GM23338 (cell line): Measurements from ENCODE around the gene SORT1. TPM values are rescaled to one million over a fixed set of nuclear protein-coding genes. Genes with fewer than 3 reads are reported as not detected.

Source experiments
- ATAC-seq: fragments of 200-7000 bp; cut with Tn5 transposase; 3 replicates; pipeline ENCODE4 v1.9.1; 2020
- DNase-seq: peaks from one replicate; pipeline ENCODE4 v3.0.0-alpha.2; 2015; ENCODE audit warnings: low spot score
- H2AFZ ChIP-seq: fragments of 200-600 bp; sonication (generic); 2 replicates; pipeline ENCODE4 v1.8.0; 2016; ENCODE audit warnings: antibody characterized with exemption, mild to moderate bottlenecking, moderate library complexity
- H3F3A ChIP-seq: fragments of 200-600 bp; sonication (generic); replicated peaks from 2 replicates; pipeline ENCODE4 v1.8.0; 2017; ENCODE audit warnings: antibody characterized with exemption, mixed run types, low read depth
- H3K27ac ChIP-seq: fragments of 200-600 bp; sonication (generic); 2 replicates; pipeline ENCODE4 v1.6.1; 2016; ENCODE audit warnings: low read depth
- H3K27me3 ChIP-seq: fragments of 200-600 bp; sonication (generic); 2 replicates; pipeline ENCODE4 v1.8.0; 2016; ENCODE audit warnings: mild to moderate bottlenecking, mixed run types, moderate library complexity; ENCODE audit not compliant: insufficient read depth
- H3K36me3 ChIP-seq: fragments of 200-600 bp; sonication (generic); 2 replicates; pipeline ENCODE4 v1.8.0; 2016; ENCODE audit warnings: mild to moderate bottlenecking; ENCODE audit not compliant: insufficient read depth
- H3K4me1 ChIP-seq: fragments of 200-600 bp; sonication (generic); 2 replicates; pipeline ENCODE4 v1.8.0; 2016; ENCODE audit warnings: mild to moderate bottlenecking, moderate library complexity; ENCODE audit not compliant: insufficient read depth
- H3K4me2 ChIP-seq: fragments of 200-600 bp; sonication (generic); 2 replicates; pipeline ENCODE4 v1.7.1; 2017; ENCODE audit warnings: mixed run types
- H3K4me3 ChIP-seq: fragments of 200-600 bp; sonication (generic); 2 replicates; pipeline ENCODE4 v1.6.1; 2016; ENCODE audit warnings: mixed run types
- H3K79me2 ChIP-seq: fragments of 200-600 bp; sonication (generic); replicated peaks from 2 replicates; pipeline ENCODE4 v1.8.0; 2017; ENCODE audit warnings: mild to moderate bottlenecking; ENCODE audit not compliant: insufficient read depth
- H3K9me2 ChIP-seq: fragments of 200-600 bp; sonication (generic); 2 replicates; pipeline ENCODE4 v1.8.0; 2017; ENCODE audit not compliant: insufficient read depth
- H4K20me1 ChIP-seq: fragments of 200-600 bp; sonication (generic); replicated peaks from 2 replicates; pipeline ENCODE4 v1.8.0; 2017; ENCODE audit warnings: mild to moderate bottlenecking; ENCODE audit not compliant: insufficient read depth
- H3K27ac Mint-ChIP-seq: 2 replicates; pipeline ENCODE4 v1.8.0; 2020; ENCODE audit warnings: inconsistent platforms, mild to moderate bottlenecking, moderate library complexity, mixed read lengths
- H3K27me3 Mint-ChIP-seq: 3 replicates; pipeline ENCODE4 v1.8.0; 2022; ENCODE audit warnings: low read depth, mild to moderate bottlenecking, moderate library complexity, mixed read lengths, inconsistent platforms; ENCODE audit not compliant: insufficient read depth, poor library complexity
- H3K36me3 Mint-ChIP-seq: 3 replicates; pipeline ENCODE4 v1.8.0; 2021; ENCODE audit warnings: low read depth, mild to moderate bottlenecking, inconsistent platforms, moderate library complexity, mixed read lengths
- H3K4me1 Mint-ChIP-seq: 3 replicates; pipeline ENCODE4 v1.8.0; 2020; ENCODE audit warnings: mild to moderate bottlenecking, inconsistent platforms, mixed read lengths
- H3K4me3 Mint-ChIP-seq: 3 replicates; pipeline ENCODE4 v1.8.0; 2021; ENCODE audit warnings: moderate library complexity, mild to moderate bottlenecking, inconsistent platforms, mixed read lengths
- H3K9me3 Mint-ChIP-seq: 3 replicates; pipeline ENCODE4 v1.8.0; 2020; ENCODE audit warnings: moderate library complexity, mild to moderate bottlenecking, inconsistent platforms, mixed read lengths
- CREB1 ChIP-seq: fragments of 250-450 bp; sonication (Bioruptor Pico); IDR thresholded peaks from 2 replicates; pipeline ENCODE4 v1.5.0; 2020; ENCODE audit warnings: low read depth, mild to moderate bottlenecking, moderate library complexity
- CTCF ChIP-seq, 2 experiments: fragments of 200-600 bp in 1 of 2; sonication (generic) in 1 of 2; conservative IDR thresholded peaks; 2 replicates each; pipeline versions ENCODE4 v1.5.1 to v1.6.1; 2016 to 2017; ENCODE audit warnings: antibody characterized with exemption in 2 of 2, low read depth in 2 of 2, mild to moderate bottlenecking in 2 of 2, moderate library complexity in 1 of 2
- EZH2 ChIP-seq: fragments of 200-600 bp; sonication (generic); IDR thresholded peaks from one replicate; pipeline ENCODE4 v1.8.0; 2017; ENCODE audit warnings: antibody characterized with exemption, mild to moderate bottlenecking, low read depth; ENCODE audit not compliant: unreplicated experiment
- EZH2phosphoT487 ChIP-seq: fragments of 200-600 bp; sonication (generic); IDR thresholded peaks from one replicate; pipeline ENCODE4 v1.8.1; 2018; ENCODE audit warnings: antibody characterized with exemption; ENCODE audit not compliant: unreplicated experiment
- JUNB ChIP-seq: IDR thresholded peaks from one replicate; pipeline ENCODE4 v1.6.1; 2016; ENCODE audit warnings: antibody characterized with exemption; ENCODE audit not compliant: unreplicated experiment
- NANOG ChIP-seq: IDR thresholded peaks from 2 replicates; pipeline ENCODE4 v1.6.1; 2016; ENCODE audit warnings: antibody characterized with exemption, borderline replicate concordance
- POLR2AphosphoS5 ChIP-seq: IDR thresholded peaks from 2 replicates; pipeline ENCODE4 v1.6.1; 2016; ENCODE audit warnings: antibody characterized with exemption, low read depth
- REST ChIP-seq: IDR thresholded peaks from one replicate; pipeline ENCODE4 v1.6.1; 2018; ENCODE audit warnings: antibody characterized with exemption; ENCODE audit not compliant: unreplicated experiment
- STAT1 ChIP-seq: IDR thresholded peaks from one replicate; pipeline ENCODE4 v1.6.1; 2016; ENCODE audit warnings: antibody characterized with exemption; ENCODE audit not compliant: unreplicated experiment
- ZNF114 ChIP-seq: fragments of 250-450 bp; sonication (Bioruptor Pico); IDR thresholded peaks from 2 replicates; pipeline ENCODE4 v1.5.0; 2020; ENCODE audit warnings: mild to moderate bottlenecking, moderate library complexity
- ZNF331 ChIP-seq: fragments of 250-450 bp; sonication (Bioruptor Pico); IDR thresholded peaks from 2 replicates; pipeline ENCODE4 v1.5.0; 2020; ENCODE audit warnings: low read depth, mild to moderate bottlenecking, moderate library complexity
- polyA plus RNA-seq: library from polyadenylated mRNA; unstranded; fragments of >200 nt; fragmentation: Nextera tagmentation; extraction: Ambion mirVana; gene quantifications from 2 replicates; pipeline ENCODE4 v1.2.1, GENCODE V29; 2016
- total RNA-seq: library from RNA; depleted of rRNA; stranded (reverse); fragments of >200 nt; shearing (Covaris generic); gene quantifications from 2 replicates; pipeline ENCODE4 v1.2.3, GENCODE V29; 2014
- TF ChIP-seq, protein P1 (sequence below): IDR thresholded peaks from 2 replicates; pipeline ENCODE4 v1.6.1; 2016; ENCODE audit warnings: antibody characterized with exemption

Gene SORT1
- total and polyA plus RNA-seq, 2 experiments from 2014 or later = 10.9 to 55.4 TPM

- TF ChIP-seq CTCF (conservative IDR thresholded peaks at IDR 0.05; ENCODE audit: low read depth in 2 of 2) (no peak), EZH2phosphoT487 (no peak), EZH2 (no peak), ZNF114 (CRISPR knock-in tag) (no peak)
Measured at GRCh38 chr1:109388208-109388711, 9.5 kb downstream of the SORT1 start (continued).

DNA sequence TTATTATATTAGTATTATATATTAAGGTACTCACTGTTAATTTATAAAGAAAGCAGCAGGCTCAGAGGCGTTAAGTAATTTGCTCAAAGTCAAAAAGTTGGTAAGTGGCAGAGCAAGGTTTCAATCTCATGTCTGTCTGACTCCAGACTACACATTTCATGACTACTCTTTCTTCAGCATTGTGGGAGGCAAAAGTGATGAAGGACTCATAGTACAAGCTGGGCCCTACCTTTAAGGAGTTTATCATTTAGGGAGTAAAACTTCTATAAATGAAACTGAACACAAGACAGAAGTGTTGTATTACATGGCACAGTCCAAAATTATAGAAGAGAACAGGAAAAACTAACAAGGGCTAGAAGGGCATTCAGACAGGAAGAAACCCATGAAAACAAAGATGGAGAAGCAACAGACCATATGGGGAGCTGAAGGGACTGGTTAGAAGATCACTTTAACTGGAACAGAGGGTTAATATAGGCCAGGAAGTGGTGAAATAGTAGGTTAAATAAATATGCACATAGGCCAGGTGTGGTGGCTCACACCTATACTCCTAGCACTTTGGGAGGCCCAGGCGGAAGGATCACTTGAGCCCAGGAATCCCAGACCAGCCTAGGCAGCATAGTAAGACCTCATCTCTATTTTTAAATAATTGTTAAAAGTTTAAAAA, 11.5 kb downstream of the SORT1 start:
- Histone ChIP-seq H3K27me3 (no peaks in the 10 kb centered on the region), H2AFZ (no peak overlapping the region), H4K20me1 (peaks cover 7% of the 10 kb centered on the region; the same call in 1 of the 2 replicates), H3K4me2 (no peak overlapping the region), H3F3A (no peaks in the 10 kb centered on the region), H3K79me2 (peaks cover 91% of the 10 kb centered on the region), H3K4me1 (peaks cover 32% of the 10 kb centered on the region), H3K36me3 (no peaks in the 10 kb centered on the region), H3K27ac (no peak overlapping the region), H3K9me2 (no peaks in the 10 kb centered on the region), H3K4me3 (no peak overlapping the region)
- H3K4me1 Mint-ChIP-seq = peaks cover 32% of the 10 kb centered on the region
- no peaks in the 10 kb centered on the region for H3K9me3 Mint-ChIP-seq
- no peak overlapping the region for H3K4me3 Mint-ChIP-seq
- no peak overlapping the region for H3K27ac Mint-ChIP-seq
- H3K36me3 Mint-ChIP-seq = peaks cover 7% of the 10 kb centered on the region; the same call in 2 of the 3 replicates
- ATAC-seq = no peak
- no peaks in the 10 kb centered on the region for H3K27me3 Mint-ChIP-seq
- no peak for DNase-seq
- TF ChIP-seq REST (no peak), STAT1 (no peak), CREB1 (no peak), JUNB (no peak), ZNF331 (no peak), ZNF114 (CRISPR knock-in tag) (no peak), POLR2AphosphoS5 (no peak), EZH2 (no peak), CTCF (conservative IDR thresholded peaks at IDR 0.05; ENCODE audit: low read depth in 2 of 2) (no peak), EZH2phosphoT487 (no peak), NANOG (no peak)
- TF ChIP-seq, protein P1, sequence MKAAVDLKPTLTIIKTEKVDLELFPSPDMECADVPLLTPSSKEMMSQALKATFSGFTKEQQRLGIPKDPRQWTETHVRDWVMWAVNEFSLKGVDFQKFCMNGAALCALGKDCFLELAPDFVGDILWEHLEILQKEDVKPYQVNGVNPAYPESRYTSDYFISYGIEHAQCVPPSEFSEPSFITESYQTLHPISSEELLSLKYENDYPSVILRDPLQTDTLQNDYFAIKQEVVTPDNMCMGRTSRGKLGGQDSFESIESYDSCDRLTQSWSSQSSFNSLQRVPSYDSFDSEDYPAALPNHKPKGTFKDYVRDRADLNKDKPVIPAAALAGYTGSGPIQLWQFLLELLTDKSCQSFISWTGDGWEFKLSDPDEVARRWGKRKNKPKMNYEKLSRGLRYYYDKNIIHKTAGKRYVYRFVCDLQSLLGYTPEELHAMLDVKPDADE = no peak
